Neural cell (in vitro differentiated cells): ENCODE data around the gene PPIE. TPM values are rescaled to one million over a fixed set of nuclear protein-coding genes. Genes with fewer than 3 reads are reported as not detected.

Experiments
- H2AFZ ChIP-seq: fragments of 200-600, 300-800 bp; sonication (generic), shearing (Covaris generic); 2 replicates; pipeline ENCODE4 v1.6.0; 2014; ENCODE audit warnings: low read depth, mild to moderate bottlenecking, antibody characterized with exemption, low read length, moderate library complexity
- H3F3A ChIP-seq: fragments of 200-600 bp; shearing (Covaris generic); 2 replicates; pipeline ENCODE4 v1.6.1; 2016; ENCODE audit warnings: mild to moderate bottlenecking, moderate library complexity, mixed read lengths, antibody characterized with exemption, low read length; ENCODE audit not compliant: insufficient read depth, poor library complexity, severe bottlenecking
- H3K27ac ChIP-seq: fragments of 200-600, 300-800 bp; sonication (generic), shearing (Covaris generic); 2 replicates; pipeline ENCODE4 v1.5.1; 2014; ENCODE audit warnings: mild to moderate bottlenecking, low read length, moderate library complexity
- H3K27me3 ChIP-seq: fragments of 300-800, 200-600 bp; sonication (generic), shearing (Covaris generic); 2 replicates; pipeline ENCODE4 v1.6.0; 2014; ENCODE audit warnings: mild to moderate bottlenecking, low read depth, low read length, moderate library complexity; ENCODE audit not compliant: insufficient read depth
- H3K36me3 ChIP-seq: fragments of 300-800, 200-600 bp; sonication (generic), shearing (Covaris generic); 2 replicates; pipeline ENCODE4 v1.5.1; 2014; ENCODE audit warnings: mild to moderate bottlenecking, antibody characterized with exemption, low read length, moderate library complexity; ENCODE audit not compliant: insufficient read depth
- H3K4me2 ChIP-seq: fragments of 300-800, 200-600 bp; sonication (generic), shearing (Covaris generic); 2 replicates; pipeline ENCODE4 v1.6.0; 2014; ENCODE audit warnings: mild to moderate bottlenecking, low read length
- H3K4me3 ChIP-seq: fragments of 300-800, 200-600 bp; sonication (generic), shearing (Covaris generic); 2 replicates; pipeline ENCODE4 v1.5.1; 2014; ENCODE audit warnings: mild to moderate bottlenecking, low read length, moderate library complexity
- H3K79me2 ChIP-seq: fragments of 200-600 bp; shearing (Covaris generic); replicated peaks from 2 replicates; pipeline ENCODE4 v1.6.0; 2014; ENCODE audit warnings: mild to moderate bottlenecking, low read length, moderate library complexity; ENCODE audit not compliant: insufficient read depth
- H3K9ac ChIP-seq: fragments of 300-800, 200-600 bp; sonication (generic), shearing (Covaris generic); 2 replicates; pipeline ENCODE4 v1.6.1; 2016; ENCODE audit warnings: mild to moderate bottlenecking, low read length, mixed read lengths
- H3K9me2 ChIP-seq: fragments of 200-600 bp; shearing (Covaris generic); 2 replicates; pipeline ENCODE4 v1.6.1; 2016; ENCODE audit warnings: mild to moderate bottlenecking, low read length, mixed read lengths; ENCODE audit not compliant: insufficient read depth
- H3K9me3 ChIP-seq: fragments of 200-600, 300-800 bp; sonication (generic), shearing (Covaris generic); 2 replicates; pipeline ENCODE4 v1.6.1; 2016; ENCODE audit warnings: mild to moderate bottlenecking, mixed run types, low read length, moderate library complexity, mixed read lengths
- H4K20me1 ChIP-seq: fragments of 200-600 bp; shearing (Covaris generic); 2 replicates; pipeline ENCODE4 v1.6.1; 2016; ENCODE audit warnings: mild to moderate bottlenecking, mixed run types; ENCODE audit not compliant: insufficient read depth
- EP300 ChIP-seq: fragments of 450-650 bp; conservative IDR thresholded peaks from 2 replicates; pipeline ENCODE4 v1.6.1; 2014; ENCODE audit warnings: antibody characterized with exemption, mild to moderate bottlenecking, moderate library complexity; ENCODE audit not compliant: poor library complexity, severe bottlenecking
- EZH2 ChIP-seq: fragments of 200-600, 300-800 bp; shearing (Covaris generic), sonication (generic); IDR thresholded peaks from 2 replicates; pipeline ENCODE4 v1.6.1; 2014; ENCODE audit warnings: antibody characterized with exemption, low read length, borderline replicate concordance, mild to moderate bottlenecking; ENCODE audit not compliant: insufficient read depth, poor library complexity, severe bottlenecking
- MXI1 ChIP-seq: fragments of 450-650 bp; conservative IDR thresholded peaks from 2 replicates; pipeline ENCODE4 v1.6.1; 2014; ENCODE audit warnings: antibody characterized with exemption, mild to moderate bottlenecking; ENCODE audit not compliant: poor library complexity, severe bottlenecking
- POLR2AphosphoS5 ChIP-seq: IDR thresholded peaks from 2 replicates; pipeline ENCODE4 v1.6.1; 2012
- RAD21 ChIP-seq: fragments of 450-650 bp; conservative IDR thresholded peaks from 2 replicates; pipeline ENCODE4 v1.6.1; 2014; ENCODE audit warnings: antibody characterized with exemption, mild to moderate bottlenecking, moderate library complexity
- SMC3 ChIP-seq: fragments of 450-650 bp; conservative IDR thresholded peaks from 2 replicates; pipeline ENCODE4 v1.6.1; 2014; ENCODE audit warnings: antibody characterized with exemption, mild to moderate bottlenecking, moderate library complexity; ENCODE audit not compliant: poor library complexity
- TAF1 ChIP-seq: IDR thresholded peaks from 2 replicates; pipeline ENCODE4 v1.6.1; 2012; ENCODE audit warnings: low read depth
- polyA plus RNA-seq: library from polyadenylated mRNA; depleted of rRNA; stranded (reverse); fragments of >200 nt; gene quantifications from 2 replicates; pipeline ENCODE4 v1.2.3, GENCODE V29; 2014
- TF ChIP-seq, protein P1 (sequence below): IDR thresholded peaks from 2 replicates; pipeline ENCODE4 v1.6.1; 2012; ENCODE audit warnings: borderline replicate concordance
- TF ChIP-seq, protein P2 (sequence below): fragments of 450-650 bp; IDR thresholded peaks from 2 replicates; pipeline ENCODE4 v1.5.1; 2014; ENCODE audit warnings: antibody characterized with exemption, mild to moderate bottlenecking, moderate library complexity; ENCODE audit not compliant: poor library complexity, severe bottlenecking

Gene PPIE
- polyA plus RNA-seq, 1 donor from 2014 or later = 55.9 TPM

DNA sequence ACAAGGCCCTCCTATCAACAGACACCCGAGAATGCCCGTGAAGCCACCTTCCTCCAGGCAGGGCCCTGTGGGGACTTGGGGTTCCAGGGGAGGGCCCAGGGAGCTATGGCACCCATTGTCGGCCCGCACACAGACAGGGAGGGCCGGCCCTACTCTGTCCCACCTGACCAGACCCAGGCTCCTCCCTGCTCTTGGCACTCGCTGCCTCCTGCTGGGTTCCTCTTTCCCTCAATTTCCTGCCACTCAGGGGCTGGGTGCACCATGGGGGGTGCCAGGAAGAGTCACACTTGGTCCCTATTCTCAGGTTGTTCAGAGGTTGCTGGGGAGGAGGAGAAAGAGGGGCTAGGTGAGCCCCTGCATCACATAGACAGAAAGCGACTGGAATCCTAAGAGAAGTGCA lies 40.5 kb downstream of the PPIE start:
- Histone ChIP-seq H3K4me2 (no peak overlapping the region), H3K27ac (no peak overlapping the region), H3K9me2 (no peaks in the 10 kb centered on the region), H3K9ac (no peak overlapping the region), H3K36me3 (no peaks in the 10 kb centered on the region), H3K4me3 (no peak overlapping the region), H3K27me3 (no peaks in the 10 kb centered on the region), H3K79me2 (no peaks in the 10 kb centered on the region), H2AFZ (no peak overlapping the region), H4K20me1 (no peaks in the 10 kb centered on the region), H3F3A (no peaks in the 10 kb centered on the region), H3K9me3 (no peaks in the 10 kb centered on the region)
- TF ChIP-seq RAD21 = no peak
- TF ChIP-seq, protein P1, sequence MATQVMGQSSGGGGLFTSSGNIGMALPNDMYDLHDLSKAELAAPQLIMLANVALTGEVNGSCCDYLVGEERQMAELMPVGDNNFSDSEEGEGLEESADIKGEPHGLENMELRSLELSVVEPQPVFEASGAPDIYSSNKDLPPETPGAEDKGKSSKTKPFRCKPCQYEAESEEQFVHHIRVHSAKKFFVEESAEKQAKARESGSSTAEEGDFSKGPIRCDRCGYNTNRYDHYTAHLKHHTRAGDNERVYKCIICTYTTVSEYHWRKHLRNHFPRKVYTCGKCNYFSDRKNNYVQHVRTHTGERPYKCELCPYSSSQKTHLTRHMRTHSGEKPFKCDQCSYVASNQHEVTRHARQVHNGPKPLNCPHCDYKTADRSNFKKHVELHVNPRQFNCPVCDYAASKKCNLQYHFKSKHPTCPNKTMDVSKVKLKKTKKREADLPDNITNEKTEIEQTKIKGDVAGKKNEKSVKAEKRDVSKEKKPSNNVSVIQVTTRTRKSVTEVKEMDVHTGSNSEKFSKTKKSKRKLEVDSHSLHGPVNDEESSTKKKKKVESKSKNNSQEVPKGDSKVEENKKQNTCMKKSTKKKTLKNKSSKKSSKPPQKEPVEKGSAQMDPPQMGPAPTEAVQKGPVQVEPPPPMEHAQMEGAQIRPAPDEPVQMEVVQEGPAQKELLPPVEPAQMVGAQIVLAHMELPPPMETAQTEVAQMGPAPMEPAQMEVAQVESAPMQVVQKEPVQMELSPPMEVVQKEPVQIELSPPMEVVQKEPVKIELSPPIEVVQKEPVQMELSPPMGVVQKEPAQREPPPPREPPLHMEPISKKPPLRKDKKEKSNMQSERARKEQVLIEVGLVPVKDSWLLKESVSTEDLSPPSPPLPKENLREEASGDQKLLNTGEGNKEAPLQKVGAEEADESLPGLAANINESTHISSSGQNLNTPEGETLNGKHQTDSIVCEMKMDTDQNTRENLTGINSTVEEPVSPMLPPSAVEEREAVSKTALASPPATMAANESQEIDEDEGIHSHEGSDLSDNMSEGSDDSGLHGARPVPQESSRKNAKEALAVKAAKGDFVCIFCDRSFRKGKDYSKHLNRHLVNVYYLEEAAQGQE = no peak
- TF ChIP-seq TAF1 = no peak
- TF ChIP-seq, protein P2, sequence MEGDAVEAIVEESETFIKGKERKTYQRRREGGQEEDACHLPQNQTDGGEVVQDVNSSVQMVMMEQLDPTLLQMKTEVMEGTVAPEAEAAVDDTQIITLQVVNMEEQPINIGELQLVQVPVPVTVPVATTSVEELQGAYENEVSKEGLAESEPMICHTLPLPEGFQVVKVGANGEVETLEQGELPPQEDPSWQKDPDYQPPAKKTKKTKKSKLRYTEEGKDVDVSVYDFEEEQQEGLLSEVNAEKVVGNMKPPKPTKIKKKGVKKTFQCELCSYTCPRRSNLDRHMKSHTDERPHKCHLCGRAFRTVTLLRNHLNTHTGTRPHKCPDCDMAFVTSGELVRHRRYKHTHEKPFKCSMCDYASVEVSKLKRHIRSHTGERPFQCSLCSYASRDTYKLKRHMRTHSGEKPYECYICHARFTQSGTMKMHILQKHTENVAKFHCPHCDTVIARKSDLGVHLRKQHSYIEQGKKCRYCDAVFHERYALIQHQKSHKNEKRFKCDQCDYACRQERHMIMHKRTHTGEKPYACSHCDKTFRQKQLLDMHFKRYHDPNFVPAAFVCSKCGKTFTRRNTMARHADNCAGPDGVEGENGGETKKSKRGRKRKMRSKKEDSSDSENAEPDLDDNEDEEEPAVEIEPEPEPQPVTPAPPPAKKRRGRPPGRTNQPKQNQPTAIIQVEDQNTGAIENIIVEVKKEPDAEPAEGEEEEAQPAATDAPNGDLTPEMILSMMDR = no peak
- TF ChIP-seq SMC3 = no peak
- no peak for TF ChIP-seq POLR2AphosphoS5
- TF ChIP-seq EZH2 = no peak
- no peak for TF ChIP-seq EP300
- no peak for TF ChIP-seq MXI1

DNA sequence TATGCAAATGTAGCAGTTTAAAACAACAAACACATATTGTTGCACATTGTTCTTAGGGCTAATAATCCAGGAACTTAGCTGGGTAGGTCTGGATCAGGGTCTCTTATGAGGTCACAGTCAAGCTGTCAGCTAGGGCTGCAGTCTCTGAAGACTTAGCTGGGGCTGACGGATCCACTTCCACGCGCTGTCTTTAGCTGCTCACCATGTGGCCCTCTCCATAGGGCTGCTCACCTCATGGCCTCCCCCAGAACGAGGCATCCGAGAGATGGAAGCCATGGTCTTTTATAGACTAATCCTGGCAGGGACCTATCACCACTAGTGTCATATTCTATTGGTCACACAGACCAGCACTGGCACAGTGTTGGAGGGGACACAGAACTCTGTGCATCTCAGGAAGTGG lies 41.1 kb downstream of the PPIE start:
- TF ChIP-seq POLR2AphosphoS5 (no peak), EZH2 (no peak), RAD21 (no peak), EP300 (no peak), SMC3 (no peak), TAF1 (no peak), MXI1 (no peak)
- TF ChIP-seq, protein P2 = no peak
- TF ChIP-seq, protein P1 = no peak
- Histone ChIP-seq H3F3A (no peaks in the 10 kb centered on the region), H3K4me3 (no peak overlapping the region), H3K4me2 (no peak overlapping the region), H3K9me2 (no peaks in the 10 kb centered on the region), H3K27ac (no peak overlapping the region), H4K20me1 (no peaks in the 10 kb centered on the region), H3K79me2 (no peaks in the 10 kb centered on the region), H3K9ac (no peak overlapping the region), H3K27me3 (no peaks in the 10 kb centered on the region), H2AFZ (no peak overlapping the region), H3K36me3 (no peaks in the 10 kb centered on the region), H3K9me3 (no peaks in the 10 kb centered on the region)
